ENCODE data around the gene LYZL2.
"Not testable (repeated sequence)": the region's sequence is repeated elsewhere in the genome, so short reads cannot be mapped to it uniquely, and the experiment has no call there.

DNA sequence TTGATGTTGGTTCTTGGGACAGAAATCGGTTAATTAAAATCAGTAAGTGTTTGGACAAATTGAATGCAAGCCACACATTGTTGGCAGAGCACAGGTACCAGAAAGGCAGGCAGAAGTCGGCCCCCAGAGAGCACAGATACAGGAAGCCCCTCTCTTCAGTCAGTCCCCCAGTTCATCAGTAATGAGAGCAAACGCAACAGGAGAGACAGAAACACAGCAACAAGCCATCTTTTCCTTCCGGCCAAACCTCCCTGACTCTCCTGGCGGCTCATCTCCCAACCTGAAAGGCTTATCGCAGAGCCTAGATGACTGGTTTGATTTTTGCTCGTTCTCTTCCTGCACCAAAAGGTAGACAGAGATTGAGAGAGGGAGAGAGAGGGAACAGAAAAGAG lies 32.1 kb downstream of the LYZL2 start:
- not testable (repeated sequence) for TF ChIP-seq CTCF, POLR2A, EP300 (IDR thresholded peaks at IDR 0.05)

Measured in tibial nerve (tissue), 4 donors.